ENCODE results near the gene SHROOM1.
"Not testable (repeated sequence)": the region's sequence is repeated elsewhere in the genome, so short reads cannot be mapped to it uniquely, and the experiment has no call there.

DNA sequence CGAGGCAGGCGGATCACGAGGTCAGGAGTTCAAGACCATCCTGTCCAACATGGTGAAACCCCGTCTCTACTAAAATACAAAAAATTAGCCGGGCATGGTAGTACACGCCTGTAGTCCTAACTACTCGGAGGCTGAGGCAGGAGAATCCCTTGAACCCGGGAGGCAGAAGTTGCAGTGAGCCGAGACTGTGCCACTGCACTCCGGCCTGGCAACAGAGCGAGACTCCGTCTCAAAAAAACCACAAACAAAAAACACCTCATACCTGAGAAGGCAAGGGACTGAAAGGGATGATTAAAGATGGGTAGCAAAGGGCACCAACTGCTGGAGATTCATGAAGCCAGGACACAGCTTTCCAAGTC is 23.7 kb downstream of the SHROOM1 start:
- TF ChIP-seq EZH2 (IDR thresholded peaks at IDR 0.05; ENCODE audit: low read depth, low read length, severe bottlenecking); POLR2A (IDR thresholded peaks at IDR 0.05; ENCODE audit: control extremely low read depth in 1 of 2, low read depth in 2 of 2, low read length in 2 of 2); CBX8 (IDR thresholded peaks at IDR 0.05; ENCODE audit: borderline replicate concordance, low read depth, low read length); RAD21 (IDR thresholded peaks at IDR 0.05 in 1 of 2, conservative IDR thresholded peaks at IDR 0.05 in 1 of 2; ENCODE audit: low read depth in 2 of 2, low read length in 2 of 2); KDM5A (IDR thresholded peaks at IDR 0.05; ENCODE audit: low read length); CREB1 (IDR thresholded peaks at IDR 0.05): not testable (repeated sequence)
- TF ChIP-seq, protein P1, sequence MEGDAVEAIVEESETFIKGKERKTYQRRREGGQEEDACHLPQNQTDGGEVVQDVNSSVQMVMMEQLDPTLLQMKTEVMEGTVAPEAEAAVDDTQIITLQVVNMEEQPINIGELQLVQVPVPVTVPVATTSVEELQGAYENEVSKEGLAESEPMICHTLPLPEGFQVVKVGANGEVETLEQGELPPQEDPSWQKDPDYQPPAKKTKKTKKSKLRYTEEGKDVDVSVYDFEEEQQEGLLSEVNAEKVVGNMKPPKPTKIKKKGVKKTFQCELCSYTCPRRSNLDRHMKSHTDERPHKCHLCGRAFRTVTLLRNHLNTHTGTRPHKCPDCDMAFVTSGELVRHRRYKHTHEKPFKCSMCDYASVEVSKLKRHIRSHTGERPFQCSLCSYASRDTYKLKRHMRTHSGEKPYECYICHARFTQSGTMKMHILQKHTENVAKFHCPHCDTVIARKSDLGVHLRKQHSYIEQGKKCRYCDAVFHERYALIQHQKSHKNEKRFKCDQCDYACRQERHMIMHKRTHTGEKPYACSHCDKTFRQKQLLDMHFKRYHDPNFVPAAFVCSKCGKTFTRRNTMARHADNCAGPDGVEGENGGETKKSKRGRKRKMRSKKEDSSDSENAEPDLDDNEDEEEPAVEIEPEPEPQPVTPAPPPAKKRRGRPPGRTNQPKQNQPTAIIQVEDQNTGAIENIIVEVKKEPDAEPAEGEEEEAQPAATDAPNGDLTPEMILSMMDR (IDR thresholded peaks at IDR 0.05; ENCODE audit: control extremely low read depth in 1 of 3, insufficient read depth in 1 of 3, low read depth in 1 of 3, low read length in 3 of 3) = not testable (repeated sequence)

All from H1 (cell line).